RPMI7951 (cell line): Measurements from ENCODE around the gene GABRP. TPM values are rescaled to one million over a fixed set of nuclear protein-coding genes. Genes with fewer than 3 reads are reported as not detected.
A peak's percentile ranks its signal among the peaks of the same experiment; 100 is the strongest.

Source experiments
- DNase-seq: peaks from one replicate; pipeline ENCODE4 v3.0.0-alpha.2; 2012; ENCODE audit warnings: low read depth
- total RNA-seq: library from RNA; depleted of rRNA; stranded (reverse); fragments of >200 nt; shearing (Covaris generic); gene quantifications from 2 replicates; pipeline ENCODE4 v1.2.3, GENCODE V29; 2014; rRNA removed

Gene GABRP
- total RNA-seq, 1 experiment from 2014 or later, result not detected

DNA sequence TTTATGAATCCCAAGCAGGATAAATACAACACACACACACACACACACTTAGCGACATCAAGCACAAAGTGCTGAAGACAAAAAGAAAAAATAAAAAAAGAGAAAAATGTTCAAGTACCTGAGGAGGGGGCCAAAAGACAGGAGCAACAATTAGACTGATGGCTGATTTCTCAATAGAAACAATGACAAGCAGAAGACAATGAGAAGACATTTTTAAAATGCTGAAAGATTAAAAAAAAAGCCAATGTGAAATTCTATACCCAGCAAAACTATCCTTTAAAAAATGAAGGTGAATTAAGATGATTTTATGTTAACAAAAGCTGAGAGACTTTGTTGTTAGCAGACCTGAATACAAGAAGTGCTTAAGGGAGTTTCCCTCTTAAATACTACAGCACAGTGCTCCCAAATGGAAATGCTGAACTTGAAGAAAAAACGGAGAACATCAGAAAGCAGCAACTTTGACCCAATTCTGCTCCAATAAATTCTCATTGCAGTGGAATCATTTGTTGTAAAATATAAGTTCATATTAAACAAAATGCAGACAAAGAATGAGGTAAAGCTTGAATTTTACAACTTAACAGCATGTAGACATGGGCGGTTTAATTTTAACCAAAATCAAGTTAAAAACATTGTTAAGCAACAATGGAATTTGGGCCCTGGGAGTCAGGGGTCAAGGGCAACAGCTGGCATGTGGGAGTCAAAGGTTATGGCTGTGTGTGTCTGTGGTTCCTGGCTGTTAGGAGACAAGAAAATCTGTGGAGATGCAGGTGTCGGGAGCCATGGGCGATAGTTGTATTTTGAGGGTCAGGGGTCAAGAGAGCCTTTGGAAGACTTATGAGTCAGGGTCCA lies 77.5 kb downstream of the GABRP start:
- no peak for DNase-seq

DNA sequence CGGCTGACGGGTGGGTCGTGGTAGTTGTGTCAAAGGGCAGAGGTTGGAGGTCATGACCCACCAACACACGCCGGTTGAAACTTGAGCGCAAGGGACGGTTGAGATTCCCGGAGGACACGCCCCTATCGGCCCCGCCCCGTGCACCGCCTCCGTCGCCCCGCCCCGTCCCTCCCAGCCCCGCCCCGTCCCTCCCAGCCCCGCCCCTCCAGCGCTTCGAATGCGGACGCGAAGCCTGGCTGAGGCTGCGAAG lies 78.1 kb downstream of the GABRP start:
- DNase-seq, result no peak

DNA sequence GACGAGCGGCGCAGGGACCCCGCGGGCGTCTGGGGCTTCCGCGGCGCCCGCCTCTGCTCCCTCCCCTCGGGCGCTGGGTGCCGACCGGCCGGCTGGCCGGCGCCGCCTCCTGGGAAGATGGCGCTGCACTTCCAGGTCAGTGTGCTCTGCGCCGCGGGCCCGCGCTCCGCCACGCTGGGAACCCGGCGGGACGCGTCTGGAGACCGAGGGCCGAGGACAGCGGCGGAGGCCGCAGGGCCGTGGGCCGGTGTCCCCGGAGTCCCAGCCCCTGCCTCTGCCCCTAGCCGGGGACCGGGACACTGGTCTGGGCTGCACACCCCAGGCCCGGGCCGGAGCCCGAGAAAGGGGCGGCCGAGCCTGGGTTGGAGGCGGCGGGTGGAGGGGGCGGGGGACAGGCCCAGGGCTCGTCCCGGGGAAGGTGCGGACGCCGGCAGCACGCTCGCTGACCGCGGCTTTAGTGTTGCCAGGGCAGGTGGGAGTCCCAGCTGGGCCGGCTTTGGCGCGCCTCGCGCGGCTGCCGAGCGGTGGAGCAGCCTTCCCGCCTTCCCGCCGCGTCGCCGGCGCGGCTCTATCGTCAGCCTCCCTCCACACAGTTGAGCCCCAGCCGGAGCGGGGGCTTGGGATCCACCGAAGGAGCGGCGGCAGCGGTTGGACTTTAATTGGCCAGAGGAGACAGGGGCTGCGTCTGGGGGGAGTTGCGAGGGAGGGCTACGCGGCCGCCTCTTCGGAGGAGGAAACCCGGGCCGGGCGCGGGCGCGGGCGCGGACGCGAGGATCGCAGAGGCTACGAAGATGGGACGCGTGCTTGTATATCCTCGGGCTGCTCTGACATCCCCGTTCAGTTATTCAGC lies 78.6 kb downstream of the GABRP start, which contains the start of gene RANBP17:
Gene RANBP17 (plus strand): TSS at position 102 of the 850 bp plus-strand sequence.
- peak; percentile 69 for DNase-seq

DNA sequence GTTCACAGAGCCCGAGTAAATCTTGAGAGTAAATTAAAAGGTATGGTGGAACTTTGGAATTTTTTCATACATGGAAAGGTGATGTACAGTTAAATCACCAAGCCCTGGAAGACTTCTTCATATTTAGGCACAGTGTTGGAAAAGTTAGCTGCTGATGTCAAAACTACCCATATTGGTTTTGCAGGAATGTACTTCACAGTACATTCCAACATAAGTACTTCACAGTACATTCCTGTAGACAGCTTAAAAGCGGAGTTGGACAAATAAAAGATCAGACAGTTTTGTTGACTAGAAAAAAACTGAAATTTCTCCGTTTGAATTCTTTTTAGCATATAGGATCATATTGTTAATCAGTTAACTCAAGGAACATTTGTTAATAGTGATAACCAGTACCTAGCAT lies 80.1 kb downstream of the GABRP start:
- DNase-seq, result no peak

Other genes with a start within 250 kb of the GABRP start
- gene RANBP17, start 78.3 kb downstream of the GABRP start, total RNA-seq, result 3.6 and 9.5 TPM in 2 replicates